ENCODE results near the gene FETUB.

FETUB gene

GRCh38 chr3:186605078-186605477 is 35.1 kb upstream of the FETUB start:
- TF ChIP-seq CTCF (IDR thresholded peaks at IDR 0.05; ENCODE audit: low read depth, low read length): no peak
- no peak for DNase-seq (ENCODE audit: low read depth in 2 of 2)
- H3K4me3 ChIP-seq (replicated peaks in 1 of 2; ENCODE audit: low read depth in 2 of 2, low read length in 2 of 2): no peak overlapping the region

GRCh38 chr3:186605561-186606545 is 34.3 kb upstream of the FETUB start:
- no peak for DNase-seq (ENCODE audit: low read depth in 2 of 2)
- no peak for TF ChIP-seq CTCF (IDR thresholded peaks at IDR 0.05; ENCODE audit: low read depth, low read length)
- no peak overlapping the region for H3K4me3 ChIP-seq (replicated peaks in 1 of 2; ENCODE audit: low read depth in 2 of 2, low read length in 2 of 2)

GRCh38 chr3:186608624-186609215 is 31.5 kb upstream of the FETUB start:
- no peak overlapping the region for H3K4me3 ChIP-seq (replicated peaks in 1 of 2; ENCODE audit: low read depth in 2 of 2, low read length in 2 of 2)

GRCh38 chr3:186609247-186609868 is 30.8 kb upstream of the FETUB start:
- TF ChIP-seq CTCF (IDR thresholded peaks at IDR 0.05; ENCODE audit: low read depth, low read length): peak; percentile 41
- DNase-seq (ENCODE audit: low read depth in 2 of 2): peak; percentile 41 to 42

More at GRCh38 chr3:186608624-186609215, 31.5 kb upstream of the FETUB start:
- no peak for DNase-seq (ENCODE audit: low read depth in 2 of 2)
- no peak for TF ChIP-seq CTCF (IDR thresholded peaks at IDR 0.05; ENCODE audit: low read depth, low read length)

GRCh38 chr3:186612065-186612464 is 28.1 kb upstream of the FETUB start:
- no peak overlapping the region for H3K4me3 ChIP-seq (replicated peaks in 1 of 2; ENCODE audit: low read depth in 2 of 2, low read length in 2 of 2)

More at GRCh38 chr3:186609247-186609868, 30.8 kb upstream of the FETUB start:
- no peak overlapping the region for H3K4me3 ChIP-seq (replicated peaks in 1 of 2; ENCODE audit: low read depth in 2 of 2, low read length in 2 of 2)

More at GRCh38 chr3:186612065-186612464, 28.1 kb upstream of the FETUB start:
- no peak for DNase-seq (ENCODE audit: low read depth in 2 of 2)
- TF ChIP-seq CTCF (IDR thresholded peaks at IDR 0.05; ENCODE audit: low read depth, low read length): no peak

Measured in cardiac fibroblast (primary cell).